Measurements from ENCODE around the gene SMARCAD1. TPM values are rescaled to one million over a fixed set of nuclear protein-coding genes. Genes with fewer than 3 reads are reported as not detected.
A peak's percentile ranks its signal among the peaks of the same experiment; 100 is the strongest.
"Not testable (repeated sequence)": the region's sequence is repeated elsewhere in the genome, so short reads cannot be mapped to it uniquely, and the experiment has no call there.

SMARCAD1 gene
- total RNA-seq, 2 donors from 2014 or later, result 30.4 to 37.0 TPM

GRCh38 chr4:94336791-94337190 lies 129.1 kb downstream of the SMARCAD1 start:
- not testable (repeated sequence) for H3K9me3 Mint-ChIP-seq; H3K27ac Mint-ChIP-seq; H3K4me3 Mint-ChIP-seq; H3K27me3 Mint-ChIP-seq; ATAC-seq (replicated peaks); H3K36me3 Mint-ChIP-seq (ENCODE audit: low read depth)
- H3K4me1 Mint-ChIP-seq, result peaks cover 15% of the 10 kb centered on the region

- H3K4me3 Mint-ChIP-seq, result peak overlapping the region; percentile 88
- H3K27me3 Mint-ChIP-seq, result no peaks in the 10 kb centered on the region
- peaks cover 20% of the 10 kb centered on the region for H3K4me1 Mint-ChIP-seq
- no peaks in the 10 kb centered on the region for H3K36me3 Mint-ChIP-seq (ENCODE audit: low read depth)
- peak; percentile 82 for ATAC-seq (replicated peaks)
- peak overlapping the region; percentile 91 for H3K27ac Mint-ChIP-seq
- no peaks in the 10 kb centered on the region for H3K9me3 Mint-ChIP-seq
These were observed 131.2 kb downstream of the SMARCAD1 start for GRCh38 chr4:94338681-94339351.

GRCh38 chr4:94339779-94340178 lies 132.1 kb downstream of the SMARCAD1 start:
- no peaks in the 10 kb centered on the region for H3K27me3 Mint-ChIP-seq
- H3K27ac Mint-ChIP-seq, result peak overlapping the region; percentile 91
- H3K36me3 Mint-ChIP-seq (ENCODE audit: low read depth), result no peaks in the 10 kb centered on the region
- H3K4me3 Mint-ChIP-seq, result peak overlapping the region; percentile 88
- peak; percentile 73 for ATAC-seq (replicated peaks)
- peaks cover 20% of the 10 kb centered on the region for H3K4me1 Mint-ChIP-seq
- no peaks in the 10 kb centered on the region for H3K9me3 Mint-ChIP-seq

Other genes starting within 250 kb of the SMARCAD1 start
- 1 to 10 TPM in 1 of 2 donors, not detected in 1; 1.1 TPM for gene HPGDS, start 135.0 kb downstream of the SMARCAD1 start, total RNA-seq
- 10 to 100 TPM; 16.3 to 22.7 TPM for gene PDLIM5, start 244.1 kb downstream of the SMARCAD1 start, total RNA-seq